Right lobe of liver (tissue), 6 donors: Measurements from ENCODE around the gene PDGFB. TPM values are rescaled to one million over a fixed set of nuclear protein-coding genes. Genes with fewer than 3 reads are reported as not detected.
A peak's percentile ranks its signal among the peaks of the same experiment; 100 is the strongest.

Source experiments
- ATAC-seq, 4 donors: fragments of 200-7000 bp; cut with Tn5 transposase; one replicate each; pipeline ENCODE4 v1.9.1; 2020; ENCODE audit warnings: mild to moderate bottlenecking in 4 of 4, moderate library complexity in 4 of 4
- DNase-seq, 3 donors: peaks; one replicate each; pipeline ENCODE4 v3.0.0-alpha.2; 2020
- H3K27ac ChIP-seq, 3 donors: fragments of 200-600 bp; one replicate each; pipeline ENCODE4 v1.8.0; 2022
- H3K27me3 ChIP-seq, 2 donors: fragments of 200-600 bp; one replicate each; pipeline ENCODE4 v1.8.0; 2022
- H3K36me3 ChIP-seq, 4 donors: fragments of 200-600 bp; sonication (generic) in 1 of 4; one replicate each; pipeline versions ENCODE4 v1.5.1 to v1.8.0; 2017 to 2022; ENCODE audit warnings: control low read depth in 1 of 4
- H3K4me1 ChIP-seq, 4 donors: fragments of 200-600 bp; sonication (generic) in 1 of 4; one replicate each; pipeline versions ENCODE4 v1.5.1 to v1.8.0; 2017 to 2022; ENCODE audit warnings: control low read depth in 1 of 4
- H3K4me3 ChIP-seq, 3 donors: fragments of 200-600 bp; one replicate each; pipeline ENCODE4 v1.8.0; 2022
- H3K9me3 ChIP-seq, 4 donors: fragments of 200-600 bp; sonication (generic) in 1 of 4; one replicate each; pipeline versions ENCODE4 v1.5.1 to v1.8.0; 2017 to 2022; ENCODE audit warnings: control low read depth in 1 of 4
- CTCF ChIP-seq, 4 donors: fragments of 200-600 bp in 3 of 4; fragments of 450-650 bp in 1 of 4; IDR thresholded peaks; one replicate each; pipeline versions ENCODE4 v1.5.1 to v1.8.0; 2016 to 2022; ENCODE audit warnings: antibody characterized with exemption in 4 of 4, mild to moderate bottlenecking in 2 of 4
- POLR2A ChIP-seq: fragments of 450-650 bp; IDR thresholded peaks from one replicate; pipeline ENCODE4 v1.6.1; 2017; ENCODE audit warnings: antibody characterized with exemption, mild to moderate bottlenecking
- WGBS: methylation state at CpG from one replicate; pipeline ENCODE4 v1.1.6; 2018; ENCODE audit warnings: low coverage, low lambda C conversion rate; ENCODE audit not compliant: insufficient coverage; ENCODE audit errors: missing lambda C conversion rate; 5-methylcytosine and 5-hydroxymethylcytosine counted together
- intact Hi-C, 2 donors: fragments of 100-400 bp; cut with DNase I; formaldehyde crosslinking; loops; one replicate each; pipeline versions ENCODE4 v1.11.2 to v1.14.1; 2022
- total RNA-seq, 6 experiments: library from RNA; depleted of rRNA in 2 of 6; stranded (reverse); fragments of >200 nt in 2 of 6; fragmentation: NEBNext Ultra II Directional in 3 of 6; extraction: Animal tissue kit (Norgen Biotek cat#: 25700) in 3 of 6; gene quantifications; one replicate each; pipeline versions ENCODE4 v1.1.0 to v1.2.4, GENCODE V29; 2016 to 2023
- donor health status: DM: no; HTN: yes; CAD: no.
- donor health status: DM: no; HTN: no; CAD: no.
- donor health status: DM: no; HTN: no; CAD: no.
- donor health status: DM: no; HTN: yes; CAD: no.
- donor health status: DM: no; HTN: yes; CAD: no.

Gene PDGFB
- total RNA-seq, 6 experiments from 2014 or later = 0.90 to 10.2 (median 3.3) TPM

DNA sequence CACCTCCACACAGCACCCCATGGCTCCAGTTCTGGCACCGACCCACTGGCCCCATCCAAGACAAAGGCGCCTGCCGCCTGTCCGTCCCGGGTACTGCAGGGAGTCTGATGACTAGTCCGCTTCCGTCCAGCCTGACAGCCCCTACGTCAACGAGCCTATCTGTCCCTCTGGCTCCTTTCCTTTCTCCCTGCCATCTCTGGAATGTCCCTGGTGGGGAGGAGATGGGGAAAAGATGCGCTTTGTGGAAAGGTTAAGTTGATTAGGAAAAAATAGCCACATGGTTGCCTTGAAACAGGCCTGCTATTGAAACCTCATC is 10.4 kb downstream of the PDGFB start:
- ATAC-seq (peak; percentile 59 to 74 (median 66)), DNase-seq (peak in 2 of 3 donors; percentile 62)
- H3K27me3 ChIP-seq = no peaks in the 10 kb centered on the region
- H3K9me3 ChIP-seq = no peaks in the 10 kb centered on the region
- no peak overlapping the region for H3K4me3 ChIP-seq
- 37% methylated on average over 8 of the region's 10 CpGs for WGBS
- peak overlapping the region in 1 of 3 donors; percentile 70 for H3K27ac ChIP-seq
- intact Hi-C loops = no loop called here
- peaks cover 0 to 15% (median under 1%) of the 10 kb centered on the region in 4 donors for H3K4me1 ChIP-seq
- H3K36me3 ChIP-seq = no peaks in the 10 kb centered on the region
- no peak for TF ChIP-seq POLR2A
- TF ChIP-seq CTCF (IDR thresholded peaks at IDR 0.05) = peak in 1 of 4 donors; percentile 7

GRCh38 chr22:39233710-39234471 is 10.9 kb downstream of the PDGFB start:
- ATAC-seq (peak in 2 of 4 donors; percentile 5 to 9), DNase-seq (no peak)
- Histone ChIP-seq H3K9me3 (no peaks in the 10 kb centered on the region), H3K36me3 (no peaks in the 10 kb centered on the region), H3K27ac (peak overlapping the region in 2 of 3 donors; percentile 53 to 70), H3K4me1 (peaks cover 0 to 13% (median 0%) of the 10 kb centered on the region in 4 donors), H3K4me3 (no peak overlapping the region), H3K27me3 (no peaks in the 10 kb centered on the region)
- no peak for TF ChIP-seq POLR2A
- no peak for TF ChIP-seq CTCF (IDR thresholded peaks at IDR 0.05)
- intact Hi-C loops = no loop called here
- WGBS = 50% methylated on average over 16 of the region's 16 CpGs

GRCh38 chr22:39232806-39233709 is 11.7 kb downstream of the PDGFB start:
- H3K27me3 ChIP-seq = no peaks in the 10 kb centered on the region
- no peaks in the 10 kb centered on the region for H3K36me3 ChIP-seq
- intact Hi-C loops = no loop called here
- no peak for TF ChIP-seq CTCF (IDR thresholded peaks at IDR 0.05)
- no peak for TF ChIP-seq POLR2A
- peak overlapping the region in 1 of 3 donors; percentile 10 for H3K27ac ChIP-seq
- ATAC-seq (no peak), DNase-seq (no peak)
- H3K4me1 ChIP-seq = peaks cover 0 to 13% (median 0%) of the 10 kb centered on the region in 4 donors
- H3K9me3 ChIP-seq = no peaks in the 10 kb centered on the region
- WGBS = 71% methylated on average over 4 of the region's 25 CpGs
- no peak overlapping the region for H3K4me3 ChIP-seq

DNA sequence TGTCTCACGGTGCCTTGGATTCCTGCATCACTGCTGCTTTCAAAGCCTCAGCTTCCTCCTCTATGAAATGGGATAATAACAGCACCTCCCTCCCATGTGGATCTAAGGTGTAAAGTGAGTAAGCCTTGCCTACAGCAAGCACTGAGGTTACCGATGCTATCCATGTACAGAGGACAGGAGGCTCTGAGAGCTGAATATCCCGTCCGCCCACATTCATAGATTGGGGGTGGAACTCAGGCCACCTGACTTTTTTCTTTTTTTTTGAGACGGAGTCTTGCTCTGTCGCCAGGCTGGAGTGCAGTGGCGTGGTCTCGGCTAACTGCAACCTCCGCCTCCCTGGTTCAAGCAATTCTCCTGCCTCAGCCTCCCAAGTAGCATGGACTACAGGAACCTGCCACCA is 12.5 kb downstream of the PDGFB start:
- no peak for TF ChIP-seq CTCF (IDR thresholded peaks at IDR 0.05)
- no peak for TF ChIP-seq POLR2A
- ATAC-seq = no peak
- Histone ChIP-seq H3K27ac (no peak overlapping the region), H3K4me3 (no peak overlapping the region), H3K9me3 (no peaks in the 10 kb centered on the region), H3K27me3 (no peaks in the 10 kb centered on the region), H3K4me1 (peaks cover 0 to 13% (median 0%) of the 10 kb centered on the region in 4 donors), H3K36me3 (no peaks in the 10 kb centered on the region)
- intact Hi-C loops = no loop called here
- WGBS = 93% methylated on average over 8 of the region's 9 CpGs
- no peak for DNase-seq
